Tibial artery (tissue), 4 donors: ENCODE data around the gene SYTL3.

Experiments used
- DNase-seq, 2 donors: peaks; one replicate each; pipeline ENCODE4 v3.0.0-alpha.2; 2019
- H3K27ac ChIP-seq, 2 donors: fragments of 200-600 bp; sonication (generic) in 1 of 2; 1 replicate in 1 of 2; 2 replicates in 1 of 2; pipeline ENCODE4 v1.5.1; 2018 to 2019; ENCODE audit warnings: mild to moderate bottlenecking in 1 of 2
- H3K27me3 ChIP-seq, 2 donors: fragments of 200-600 bp; sonication (generic) in 1 of 2; one replicate each; pipeline versions ENCODE4 v1.5.1 to v1.6.0; 2016 to 2019
- H3K36me3 ChIP-seq, 3 donors: fragments of 200-600 bp; sonication (generic) in 2 of 3; one replicate each; pipeline ENCODE4 v1.5.1; 2016 to 2019; ENCODE audit warnings: mild to moderate bottlenecking in 2 of 3
- H3K4me1 ChIP-seq, 4 donors: fragments of 200-600 bp; sonication (generic) in 2 of 4; 1 replicate in 3 of 4; 2 replicates in 1 of 4; pipeline ENCODE4 v1.5.1; 2016 to 2019
- H3K4me3 ChIP-seq, 2 donors: fragments of 200-600 bp; sonication (generic) in 1 of 2; 1 replicate in 1 of 2; 2 replicates in 1 of 2; pipeline ENCODE4 v1.5.1; 2018 to 2019; ENCODE audit warnings: mild to moderate bottlenecking in 2 of 2
- H3K9me3 ChIP-seq, 3 donors: fragments of 200-600 bp; sonication (generic) in 1 of 3; one replicate each; pipeline ENCODE4 v1.5.1; 2016 to 2019
- intact Hi-C: fragments of 100-400 bp; cut with DNase I; formaldehyde crosslinking; loops from one replicate; pipeline ENCODE4 v1.15.0; 2023; ENCODE audit warnings: low total_unique reads
- TF ChIP-seq, protein P1 (sequence below), 2 experiments: fragments of 200-600 bp in 1 of 2; fragments of 450-650 bp in 1 of 2; IDR thresholded peaks; one replicate each; pipeline ENCODE4 v1.5.1; 2017 to 2019; ENCODE audit warnings: antibody characterized with exemption in 2 of 2, mild to moderate bottlenecking in 1 of 2, moderate library complexity in 1 of 2

Gene SYTL3

DNA sequence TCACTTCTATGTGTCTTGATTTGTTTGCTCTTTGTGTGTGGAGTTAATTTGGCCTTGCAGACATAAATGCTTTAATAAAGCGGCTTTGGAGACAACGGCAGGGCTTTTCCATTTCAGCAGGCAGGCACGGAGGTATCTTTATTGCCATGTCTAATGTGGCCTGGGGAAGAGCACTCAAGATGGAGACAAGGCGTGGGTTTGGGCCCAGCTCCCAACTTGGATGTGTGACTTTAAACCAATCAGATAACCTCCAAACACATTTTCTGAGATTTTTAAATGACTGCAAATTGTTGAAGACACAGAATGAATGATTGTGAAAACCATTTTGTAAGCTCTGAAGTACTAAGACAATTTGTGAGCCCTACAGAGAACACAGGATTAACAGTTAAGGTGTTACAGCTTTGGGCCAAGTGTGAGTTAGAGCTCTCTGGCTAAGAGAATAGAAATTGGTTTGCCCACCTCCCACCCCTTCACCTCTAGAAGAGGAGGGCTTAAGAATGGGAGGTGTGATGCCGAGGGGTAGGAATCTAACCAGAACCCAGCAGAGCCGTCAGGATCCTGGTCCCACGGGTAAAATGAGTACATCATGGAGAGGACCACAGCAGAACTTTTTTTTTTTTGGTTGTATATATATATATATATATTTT, 14.3 kb upstream of the SYTL3 start:
- Histone ChIP-seq H3K9me3 (no peaks in the 10 kb centered on the region), H3K27ac (peak overlapping the region; percentile 46 to 94), H3K4me1 (peaks cover 0 to 47% (median 13%) of the 10 kb centered on the region in 4 donors), H3K4me3 (no peak overlapping the region), H3K27me3 (no peaks in the 10 kb centered on the region), H3K36me3 (peaks cover 18 to 30% (median 21%) of the 10 kb centered on the region in 3 donors)
- TF ChIP-seq, protein P1, sequence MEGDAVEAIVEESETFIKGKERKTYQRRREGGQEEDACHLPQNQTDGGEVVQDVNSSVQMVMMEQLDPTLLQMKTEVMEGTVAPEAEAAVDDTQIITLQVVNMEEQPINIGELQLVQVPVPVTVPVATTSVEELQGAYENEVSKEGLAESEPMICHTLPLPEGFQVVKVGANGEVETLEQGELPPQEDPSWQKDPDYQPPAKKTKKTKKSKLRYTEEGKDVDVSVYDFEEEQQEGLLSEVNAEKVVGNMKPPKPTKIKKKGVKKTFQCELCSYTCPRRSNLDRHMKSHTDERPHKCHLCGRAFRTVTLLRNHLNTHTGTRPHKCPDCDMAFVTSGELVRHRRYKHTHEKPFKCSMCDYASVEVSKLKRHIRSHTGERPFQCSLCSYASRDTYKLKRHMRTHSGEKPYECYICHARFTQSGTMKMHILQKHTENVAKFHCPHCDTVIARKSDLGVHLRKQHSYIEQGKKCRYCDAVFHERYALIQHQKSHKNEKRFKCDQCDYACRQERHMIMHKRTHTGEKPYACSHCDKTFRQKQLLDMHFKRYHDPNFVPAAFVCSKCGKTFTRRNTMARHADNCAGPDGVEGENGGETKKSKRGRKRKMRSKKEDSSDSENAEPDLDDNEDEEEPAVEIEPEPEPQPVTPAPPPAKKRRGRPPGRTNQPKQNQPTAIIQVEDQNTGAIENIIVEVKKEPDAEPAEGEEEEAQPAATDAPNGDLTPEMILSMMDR (IDR thresholded peaks at IDR 0.05): no peak
- intact Hi-C loops: no loop called here
- peak in 1 of 2 donors; percentile 53 for DNase-seq

DNA sequence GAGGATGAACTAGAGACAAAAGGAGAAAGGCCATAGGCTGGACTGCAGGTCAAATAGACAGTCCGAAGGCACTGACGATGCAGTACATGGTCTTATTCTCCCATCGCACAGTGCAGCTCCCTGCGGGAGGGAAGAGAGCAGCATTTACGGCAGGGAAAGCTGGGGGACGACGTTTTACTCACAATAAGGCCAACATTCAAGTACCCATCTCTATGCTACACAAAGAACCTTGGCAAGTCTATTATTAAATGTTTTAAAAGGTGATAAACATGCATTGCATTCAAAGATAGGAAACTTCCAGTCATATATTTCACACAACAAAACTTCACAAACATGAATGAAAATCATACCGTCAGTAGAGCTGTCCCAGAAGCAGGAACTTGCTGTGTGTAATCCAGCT, 13.1 kb upstream of the SYTL3 start:
- TF ChIP-seq, protein P1 (IDR thresholded peaks at IDR 0.05): no peak
- Histone ChIP-seq H3K9me3 (no peaks in the 10 kb centered on the region), H3K4me1 (peaks cover 0 to 47% (median 15%) of the 10 kb centered on the region in 4 donors), H3K27me3 (no peaks in the 10 kb centered on the region), H3K36me3 (peaks cover 18 to 30% (median 21%) of the 10 kb centered on the region in 3 donors), H3K4me3 (no peak overlapping the region), H3K27ac (no peak overlapping the region)
- intact Hi-C loops: no loop called here
- peak in 1 of 2 donors; percentile 33 for DNase-seq

GRCh38 chr6:158638324-158638854, 11.5 kb upstream of the SYTL3 start:
- TF ChIP-seq, protein P1 (IDR thresholded peaks at IDR 0.05): no peak
- peaks cover 0 to 52% (median 31%) of the 10 kb centered on the region in 4 donors for H3K4me1 ChIP-seq

DNA sequence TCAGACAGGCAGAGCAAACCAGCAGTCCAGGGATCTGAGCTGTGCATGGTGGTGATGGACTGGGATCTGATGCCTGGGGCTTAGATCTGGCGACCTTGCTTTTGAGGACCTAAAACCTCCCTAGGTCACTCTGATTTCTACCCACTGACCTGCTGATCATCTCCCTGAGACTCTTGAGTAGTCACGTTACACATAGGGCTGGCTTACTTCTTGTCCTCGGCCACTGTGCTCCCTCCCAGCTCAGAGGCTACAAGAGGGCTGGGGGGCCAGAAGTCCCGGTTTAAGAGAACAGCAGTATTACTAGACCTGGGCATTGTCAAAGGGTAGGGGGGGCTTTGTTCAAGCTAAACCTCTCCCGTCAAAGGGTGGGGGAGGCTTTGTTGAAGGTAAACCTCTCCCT, 10.8 kb upstream of the SYTL3 start:
- Histone ChIP-seq H3K36me3 (peaks cover 17 to 25% (median 18%) of the 10 kb centered on the region in 3 donors), H3K9me3 (no peaks in the 10 kb centered on the region), H3K27me3 (no peaks in the 10 kb centered on the region), H3K4me1 (peaks cover 0 to 56% (median 34%) of the 10 kb centered on the region in 4 donors), H3K4me3 (no peak overlapping the region), H3K27ac (peak overlapping the region; percentile 42 to 92)
- intact Hi-C loops: no loop called here
- peak in 1 of 2 donors; percentile 62 for DNase-seq
- TF ChIP-seq, protein P1 (IDR thresholded peaks at IDR 0.05): no peak

More at GRCh38 chr6:158638324-158638854, 11.5 kb upstream of the SYTL3 start:
- H3K27ac ChIP-seq: peak overlapping the region; percentile 42 to 92
- H3K9me3 ChIP-seq: no peaks in the 10 kb centered on the region
- H3K27me3 ChIP-seq: no peaks in the 10 kb centered on the region
- H3K4me3 ChIP-seq: no peak overlapping the region
- DNase-seq: peak in 1 of 2 donors; percentile 52
- H3K36me3 ChIP-seq: peaks cover 17 to 25% (median 18%) of the 10 kb centered on the region in 3 donors
- intact Hi-C loops: no loop called here

DNA sequence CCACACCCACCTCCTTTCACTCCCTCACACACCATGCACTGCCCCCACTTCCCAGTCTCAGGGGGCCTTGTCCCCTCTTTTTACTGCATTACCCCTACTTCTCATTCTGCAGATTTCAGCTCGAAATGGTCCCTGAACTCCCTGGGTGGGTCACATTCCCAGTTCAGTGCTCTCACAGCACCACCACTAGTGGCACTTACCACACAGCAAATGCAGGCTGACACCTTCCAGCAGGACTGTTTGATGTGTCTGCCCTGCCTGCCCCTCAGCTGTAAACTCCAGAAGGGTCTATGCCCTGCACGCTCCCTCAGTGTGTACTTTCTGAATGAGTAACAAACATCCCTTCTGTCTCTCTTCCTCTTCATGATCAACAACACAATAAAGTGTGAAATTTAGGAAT, 9.3 kb upstream of the SYTL3 start:
- Histone ChIP-seq H3K36me3 (peaks cover 17 to 22% (median 18%) of the 10 kb centered on the region in 3 donors), H3K27me3 (no peaks in the 10 kb centered on the region), H3K4me3 (no peak overlapping the region), H3K9me3 (no peaks in the 10 kb centered on the region), H3K27ac (peak overlapping the region in 1 of 2 donors; percentile 92), H3K4me1 (peaks cover 0 to 56% (median 39%) of the 10 kb centered on the region in 4 donors)
- TF ChIP-seq, protein P1 (IDR thresholded peaks at IDR 0.05): no peak
- intact Hi-C loops: no loop called here
- peak in 1 of 2 donors; percentile 41 for DNase-seq
